Hematopoietic multipotent progenitor cell treated with erythropoietin and hydrocortisone succinate and interleukin-3 and kit ligand, for 15 days (in vitro differentiated cells): ENCODE measurements around the gene GLYATL2.

ENCODE experiments used
- DNase-seq: peaks from one replicate; pipeline ENCODE4 v3.0.0-alpha.2; 2015; ENCODE audit warnings: low spot score

The GLYATL2 gene

GRCh38 chr11:58801302-58801701 lies 43.2 kb downstream of the GLYATL2 start:
- DNase-seq = no peak

GRCh38 chr11:58796333-58796732 lies 48.2 kb downstream of the GLYATL2 start:
- DNase-seq = no peak

DNA sequence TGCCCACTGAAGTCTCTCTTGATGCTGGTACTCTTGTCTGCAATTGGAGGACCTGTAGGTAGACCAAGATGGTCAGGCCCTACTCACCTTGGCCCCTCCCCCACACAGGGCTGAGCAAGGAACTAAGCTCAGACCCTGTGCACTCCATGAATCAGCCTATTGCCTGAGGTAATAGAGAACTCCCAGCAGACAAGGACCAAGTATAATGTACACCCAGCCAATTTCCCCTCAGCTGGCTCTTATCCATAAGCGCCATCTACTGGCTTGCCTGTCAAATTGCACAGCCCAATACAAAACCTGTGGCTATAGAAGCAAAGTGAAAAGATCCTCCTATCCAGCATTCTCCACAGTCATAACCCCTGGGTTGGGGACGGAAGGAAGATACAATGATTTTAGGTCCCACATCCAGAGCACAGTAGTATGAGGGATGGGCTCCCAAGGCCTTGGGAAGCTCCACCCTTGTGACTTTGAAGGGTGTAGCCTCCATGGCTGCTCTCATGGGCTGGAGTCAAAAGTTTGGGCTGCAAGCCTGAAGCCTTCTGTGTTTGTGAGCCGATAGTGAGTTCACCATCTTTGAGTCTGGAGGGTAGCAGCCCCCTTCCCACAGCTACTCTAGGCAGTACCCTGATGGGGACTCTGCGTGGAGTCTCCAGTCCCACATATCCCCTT lies 56.0 kb downstream of the GLYATL2 start:
- peak; percentile 66 for DNase-seq

DNA sequence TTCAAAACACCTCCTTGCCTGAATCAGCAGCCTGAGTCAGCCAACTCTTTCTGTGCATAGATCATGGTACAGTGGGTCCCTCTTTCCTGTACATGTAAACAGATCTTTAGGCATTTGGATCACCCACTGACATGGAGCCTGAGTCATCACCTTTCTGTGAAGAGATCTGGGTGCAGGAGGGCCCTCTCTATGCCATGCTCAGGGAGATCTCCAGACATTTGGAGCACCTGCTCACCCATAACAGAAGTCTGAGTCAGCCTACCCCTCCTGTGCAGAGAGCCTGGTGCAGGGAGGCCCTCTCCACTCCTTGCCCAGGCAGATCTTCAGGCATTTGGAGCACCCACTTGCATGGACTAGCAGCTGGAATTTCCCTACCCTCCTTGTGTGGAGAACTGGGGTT lies 56.6 kb downstream of the GLYATL2 start:
- DNase-seq = no peak

GRCh38 chr11:58786693-58787092 lies 57.8 kb downstream of the GLYATL2 start:
- no peak for DNase-seq

GRCh38 chr11:58784995-58785394 lies 59.5 kb downstream of the GLYATL2 start:
- no peak for DNase-seq
